Measurements from ENCODE around the gene KIF15. TPM values are rescaled to one million over a fixed set of nuclear protein-coding genes. Genes with fewer than 3 reads are reported as not detected.
A peak's percentile ranks its signal among the peaks of the same experiment; 100 is the strongest.

KIF15 gene, protein sequence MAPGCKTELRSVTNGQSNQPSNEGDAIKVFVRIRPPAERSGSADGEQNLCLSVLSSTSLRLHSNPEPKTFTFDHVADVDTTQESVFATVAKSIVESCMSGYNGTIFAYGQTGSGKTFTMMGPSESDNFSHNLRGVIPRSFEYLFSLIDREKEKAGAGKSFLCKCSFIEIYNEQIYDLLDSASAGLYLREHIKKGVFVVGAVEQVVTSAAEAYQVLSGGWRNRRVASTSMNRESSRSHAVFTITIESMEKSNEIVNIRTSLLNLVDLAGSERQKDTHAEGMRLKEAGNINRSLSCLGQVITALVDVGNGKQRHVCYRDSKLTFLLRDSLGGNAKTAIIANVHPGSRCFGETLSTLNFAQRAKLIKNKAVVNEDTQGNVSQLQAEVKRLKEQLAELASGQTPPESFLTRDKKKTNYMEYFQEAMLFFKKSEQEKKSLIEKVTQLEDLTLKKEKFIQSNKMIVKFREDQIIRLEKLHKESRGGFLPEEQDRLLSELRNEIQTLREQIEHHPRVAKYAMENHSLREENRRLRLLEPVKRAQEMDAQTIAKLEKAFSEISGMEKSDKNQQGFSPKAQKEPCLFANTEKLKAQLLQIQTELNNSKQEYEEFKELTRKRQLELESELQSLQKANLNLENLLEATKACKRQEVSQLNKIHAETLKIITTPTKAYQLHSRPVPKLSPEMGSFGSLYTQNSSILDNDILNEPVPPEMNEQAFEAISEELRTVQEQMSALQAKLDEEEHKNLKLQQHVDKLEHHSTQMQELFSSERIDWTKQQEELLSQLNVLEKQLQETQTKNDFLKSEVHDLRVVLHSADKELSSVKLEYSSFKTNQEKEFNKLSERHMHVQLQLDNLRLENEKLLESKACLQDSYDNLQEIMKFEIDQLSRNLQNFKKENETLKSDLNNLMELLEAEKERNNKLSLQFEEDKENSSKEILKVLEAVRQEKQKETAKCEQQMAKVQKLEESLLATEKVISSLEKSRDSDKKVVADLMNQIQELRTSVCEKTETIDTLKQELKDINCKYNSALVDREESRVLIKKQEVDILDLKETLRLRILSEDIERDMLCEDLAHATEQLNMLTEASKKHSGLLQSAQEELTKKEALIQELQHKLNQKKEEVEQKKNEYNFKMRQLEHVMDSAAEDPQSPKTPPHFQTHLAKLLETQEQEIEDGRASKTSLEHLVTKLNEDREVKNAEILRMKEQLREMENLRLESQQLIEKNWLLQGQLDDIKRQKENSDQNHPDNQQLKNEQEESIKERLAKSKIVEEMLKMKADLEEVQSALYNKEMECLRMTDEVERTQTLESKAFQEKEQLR (N-terminal part only)
- 53.0 TPM for polyA plus RNA-seq (2012; ENCODE audit: insufficient read depth, insufficient read length)

DNA sequence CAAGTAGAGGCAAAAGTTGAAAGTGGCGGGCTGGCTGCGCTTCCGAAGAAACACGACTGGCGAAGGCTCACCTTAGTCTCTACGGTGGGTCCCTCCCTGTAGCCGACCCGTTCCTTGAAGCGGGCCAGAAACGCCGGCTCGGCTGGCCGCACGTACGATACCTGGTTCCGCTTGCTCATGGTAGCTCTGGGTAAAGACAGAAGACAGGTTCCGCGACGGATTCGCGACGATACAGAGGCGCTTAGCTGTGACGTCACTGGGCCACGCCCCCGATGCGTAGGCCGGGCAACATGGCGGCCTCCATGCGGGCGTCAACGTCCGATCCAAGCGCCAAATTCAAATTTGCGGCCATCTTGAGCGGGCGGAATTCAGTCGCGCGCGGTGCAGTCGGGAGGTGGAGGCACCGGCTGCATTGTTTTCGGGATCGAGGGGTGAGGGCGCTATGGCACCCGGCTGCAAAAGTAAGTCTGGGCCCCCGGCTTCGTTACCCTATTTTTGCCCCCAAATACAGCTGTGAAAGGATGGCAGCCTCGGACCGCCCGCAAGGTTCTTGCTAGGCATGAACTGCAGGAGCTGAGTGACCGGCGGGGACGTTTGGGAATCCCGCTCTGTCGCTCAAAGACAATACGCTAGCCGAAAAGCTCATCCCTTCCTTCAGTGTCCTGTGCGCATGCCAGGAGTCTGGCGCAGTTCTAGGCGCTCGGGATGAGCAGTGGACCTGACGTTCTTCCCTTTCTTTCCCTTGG lies at the start of gene KIF15, which contains the start of gene KIAA1143:
TSS of gene KIF15 (plus strand) at position 371 of the 746 bp plus-strand sequence. CDS start at position 443, 72 bp downstream.
TSS of gene KIAA1143 (minus strand) at position 196 of the 746 bp plus-strand sequence. CDS start at position 179, 17 bp downstream.
- H3K4me3 ChIP-seq (ENCODE audit: low read length): peak within 1 kb of the TSS; percentile 89
- DNase-seq (ENCODE audit: low read depth, low spot score): peak; percentile 96

DNA sequence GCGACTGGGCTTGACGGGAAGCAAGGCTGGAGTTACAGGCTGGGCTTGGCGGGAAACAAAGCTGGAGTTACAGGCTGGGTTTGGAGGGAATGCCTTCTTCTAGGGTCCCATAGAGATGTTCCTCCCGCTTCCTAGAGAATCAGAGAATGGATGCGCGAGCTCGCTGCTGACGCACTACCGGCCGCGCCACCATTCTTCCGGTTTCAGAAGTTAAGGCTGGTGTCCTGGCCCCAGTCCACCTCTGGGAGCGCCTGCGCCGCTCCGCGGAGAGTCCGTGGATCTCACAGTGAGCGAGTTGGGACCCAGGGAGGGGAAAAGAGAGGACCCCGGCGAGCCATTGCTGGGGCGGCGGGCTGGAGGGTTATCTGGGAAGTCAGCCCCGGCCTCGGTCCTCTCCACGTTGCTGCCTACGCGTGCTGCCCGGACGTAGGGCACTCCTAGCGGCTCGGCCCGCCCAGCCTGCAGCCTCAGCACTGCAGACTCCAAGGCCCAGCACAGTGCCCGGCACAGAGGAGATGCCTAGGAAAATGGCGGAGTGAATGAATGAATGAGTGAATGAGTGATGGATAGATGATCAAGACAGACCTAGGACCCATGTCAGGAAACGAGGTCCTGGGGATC lies 49.0 kb upstream of the KIF15 start, which contains the start of gene ZNF502:
TSS of gene ZNF502 (plus strand) at position 206 of the 621 bp plus-strand sequence. CDS start 7,602 bp downstream, outside the sequence.
- no peak within 1 kb of the TSS for H3K4me3 ChIP-seq (ENCODE audit: low read length)
- DNase-seq (ENCODE audit: low read depth, low spot score): no peak

DNA sequence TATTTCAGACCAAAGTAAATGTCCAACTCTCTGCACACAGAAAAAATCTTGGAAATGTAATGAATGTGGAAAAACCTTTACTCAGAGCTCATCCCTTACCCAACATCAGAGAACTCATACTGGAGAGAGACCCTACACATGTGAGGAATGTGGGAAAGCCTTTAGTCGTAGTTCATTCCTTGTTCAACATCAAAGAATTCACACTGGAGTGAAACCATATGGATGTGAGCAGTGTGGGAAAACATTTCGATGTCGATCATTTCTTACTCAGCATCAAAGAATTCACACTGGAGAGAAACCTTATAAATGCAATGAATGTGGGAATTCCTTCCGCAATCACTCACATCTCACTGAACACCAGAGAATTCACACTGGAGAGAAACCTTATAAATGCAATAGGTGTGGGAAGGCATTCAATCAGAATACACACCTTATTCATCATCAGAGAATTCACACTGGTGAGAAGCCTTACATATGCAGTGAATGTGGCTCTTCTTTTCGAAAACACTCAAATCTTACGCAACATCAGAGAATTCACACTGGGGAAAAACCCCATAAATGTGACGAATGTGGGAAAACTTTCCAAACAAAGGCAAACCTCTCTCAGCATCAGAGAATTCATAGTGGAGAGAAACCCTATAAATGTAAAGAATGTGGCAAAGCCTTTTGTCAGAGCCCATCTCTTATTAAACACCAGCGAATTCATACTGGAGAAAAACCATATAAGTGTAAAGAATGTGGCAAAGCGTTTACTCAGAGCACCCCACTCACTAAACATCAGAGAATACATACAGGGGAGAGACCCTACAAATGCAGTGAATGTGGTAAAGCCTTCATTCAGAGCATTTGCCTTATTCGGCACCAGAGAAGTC lies 40.1 kb upstream of the KIF15 start:
- no peak overlapping the region for H3K4me3 ChIP-seq (ENCODE audit: low read length)
- DNase-seq (ENCODE audit: low read depth, low spot score): no peak

DNA sequence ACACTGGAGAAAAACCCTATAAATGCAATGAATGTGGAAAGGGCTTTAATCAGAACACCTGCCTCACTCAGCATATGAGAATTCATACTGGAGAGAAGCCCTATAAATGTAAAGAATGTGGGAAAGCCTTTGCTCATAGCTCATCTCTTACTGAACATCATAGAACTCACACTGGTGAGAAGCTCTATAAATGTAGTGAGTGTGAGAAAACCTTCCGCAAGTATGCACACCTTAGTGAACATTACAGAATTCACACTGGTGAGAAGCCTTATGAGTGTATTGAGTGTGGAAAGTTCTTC lies 39.5 kb upstream of the KIF15 start:
- no peak for DNase-seq (ENCODE audit: low read depth, low spot score)
- no peak overlapping the region for H3K4me3 ChIP-seq (ENCODE audit: low read length)

DNA sequence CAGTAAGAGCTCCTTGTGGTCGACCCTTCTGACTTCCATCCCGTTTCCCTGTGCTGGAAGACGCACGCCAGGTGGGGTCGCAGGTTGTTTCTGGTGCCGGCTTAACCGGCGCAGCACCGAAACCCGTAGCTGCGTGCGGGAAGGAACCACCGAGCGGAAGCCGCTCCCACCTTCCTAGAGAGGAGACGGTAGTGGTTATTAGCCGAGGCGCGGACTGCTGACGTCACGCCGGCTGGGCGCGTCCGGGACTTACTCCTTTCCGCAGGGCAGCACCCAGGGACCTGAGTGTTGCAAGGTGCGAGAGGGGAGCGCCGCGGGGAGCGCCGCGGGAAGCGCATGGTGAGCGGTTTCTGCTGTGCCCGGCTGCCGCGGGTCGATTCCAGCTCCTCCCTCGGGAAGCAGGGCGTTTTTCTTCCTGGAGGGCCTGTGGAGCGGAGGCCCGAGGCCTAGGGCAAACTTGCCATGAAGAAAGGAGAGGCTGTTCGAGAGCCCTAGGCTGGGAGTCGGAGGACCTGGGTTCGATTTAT lies 32.1 kb upstream of the KIF15 start, which contains the start of gene ZNF501:
TSS of gene ZNF501 (plus strand) at position 252 of the 527 bp plus-strand sequence. CDS start 4,787 bp downstream, outside the sequence.
- no peak within 1 kb of the TSS for H3K4me3 ChIP-seq (ENCODE audit: low read length)
- DNase-seq (ENCODE audit: low read depth, low spot score): no peak

DNA sequence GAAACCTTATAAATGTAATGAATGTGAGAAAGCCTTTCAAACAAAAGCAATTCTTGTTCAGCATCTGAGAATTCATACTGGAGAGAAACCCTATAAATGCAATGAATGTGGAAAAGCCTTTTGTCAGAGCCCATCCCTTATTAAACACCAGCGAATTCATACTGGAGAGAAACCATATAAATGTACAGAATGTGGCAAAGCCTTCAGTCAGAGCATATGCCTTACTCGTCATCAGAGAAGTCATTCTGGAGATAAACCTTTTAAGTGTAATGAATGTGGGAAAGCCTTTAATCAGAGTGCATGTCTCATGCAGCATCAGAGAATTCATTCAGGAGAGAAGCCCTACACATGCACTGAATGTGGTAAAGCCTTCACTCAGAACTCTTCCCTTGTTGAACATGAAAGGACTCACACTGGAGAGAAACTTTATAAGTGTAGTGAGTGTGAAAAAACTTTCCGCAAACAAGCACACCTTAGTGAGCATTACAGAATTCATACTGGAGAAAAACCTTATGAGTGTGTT lies 26.9 kb upstream of the KIF15 start:
- H3K4me3 ChIP-seq (ENCODE audit: low read length): no peak overlapping the region
- DNase-seq (ENCODE audit: low read depth, low spot score): no peak

DNA sequence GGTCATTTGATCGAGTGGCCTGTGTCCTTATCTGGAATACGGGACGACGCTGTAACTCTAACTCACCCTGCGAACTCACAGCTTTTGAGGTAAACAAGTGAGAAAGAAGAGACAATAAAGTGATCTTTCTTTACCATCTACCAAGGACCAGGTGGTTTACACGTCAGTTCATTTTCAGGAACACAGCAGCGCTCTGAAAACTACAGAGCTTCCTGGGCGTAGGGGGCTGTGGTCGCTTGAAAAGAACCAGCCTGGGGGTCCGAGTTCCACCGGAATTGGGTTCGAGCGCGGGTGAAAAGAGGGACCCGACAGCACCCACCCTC lies 532 bp upstream of the KIF15 start:
- no peak for DNase-seq (ENCODE audit: low read depth, low spot score)

DNA sequence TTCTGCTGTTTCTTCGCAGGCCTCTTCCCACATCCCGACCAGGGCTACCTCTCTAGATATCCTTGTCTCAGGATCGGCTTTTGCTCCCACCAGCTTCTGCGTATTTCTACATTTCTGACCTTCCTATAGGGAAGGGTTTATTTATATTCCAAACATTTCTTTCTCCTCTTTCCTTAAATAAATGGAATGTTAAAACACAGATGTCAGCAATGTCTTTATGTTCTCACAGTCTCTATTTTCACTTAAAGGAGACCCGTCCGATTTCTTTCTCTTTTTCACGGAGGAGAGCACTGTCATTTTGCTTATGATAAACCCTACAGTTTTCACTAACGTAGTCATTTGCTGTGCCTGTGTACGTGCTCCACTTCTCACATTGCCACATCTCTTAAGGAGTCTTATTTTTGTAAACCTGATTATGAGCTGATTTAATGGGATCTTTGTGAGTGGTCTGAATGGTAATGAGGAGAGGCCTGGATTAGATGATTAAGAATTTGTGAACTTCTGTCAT lies 630 bp downstream of the KIF15 start:
- no peak for DNase-seq (ENCODE audit: low read depth, low spot score)
- peak overlapping the region; percentile 89 for H3K4me3 ChIP-seq (ENCODE audit: low read length)

More for the DNA sequence above, 532 bp upstream of the KIF15 start:
- peak overlapping the region; percentile 89 for H3K4me3 ChIP-seq (ENCODE audit: low read length)

DNA sequence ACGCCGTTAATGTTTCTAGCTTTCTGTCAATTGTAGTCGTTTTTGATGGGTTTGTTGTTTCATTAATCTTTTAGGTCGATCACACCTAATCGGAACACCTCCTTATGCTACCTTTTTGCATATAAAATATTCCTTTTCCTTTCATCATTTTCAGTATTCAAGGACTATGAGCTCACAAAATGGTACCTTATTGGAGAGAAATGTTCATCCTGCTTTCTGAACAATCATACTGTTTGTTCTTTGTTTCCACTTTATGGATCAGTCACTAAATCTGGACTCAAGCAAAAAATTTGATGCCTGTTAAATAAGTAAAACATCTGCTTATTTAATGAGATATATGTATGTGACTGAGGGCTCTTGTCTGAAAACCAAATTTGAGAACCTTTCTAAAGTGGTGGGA lies 1.1 kb downstream of the KIF15 start:
- peak overlapping the region; percentile 89 for H3K4me3 ChIP-seq (ENCODE audit: low read length)
- DNase-seq (ENCODE audit: low read depth, low spot score): no peak

DNA sequence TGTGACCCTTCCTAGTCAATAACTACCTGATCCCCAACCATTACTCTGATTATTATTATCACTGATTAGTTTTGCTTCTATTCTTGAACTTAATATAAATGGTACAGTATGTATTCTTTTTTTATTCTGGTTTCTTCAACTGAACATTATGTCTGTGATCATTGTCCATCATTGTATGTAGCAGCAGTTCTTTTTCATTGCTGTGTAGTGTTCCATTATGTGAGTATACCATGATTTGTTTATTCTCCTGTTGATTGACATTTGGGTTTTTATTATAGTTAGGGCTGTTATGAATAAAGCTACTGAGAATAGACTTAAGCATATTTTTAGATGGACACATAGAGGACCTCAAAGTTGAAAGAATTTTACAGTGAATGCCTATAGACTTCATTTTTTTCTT lies 2.7 kb downstream of the KIF15 start:
- no peak overlapping the region for H3K4me3 ChIP-seq (ENCODE audit: low read length)
- DNase-seq (ENCODE audit: low read depth, low spot score): no peak

DNA sequence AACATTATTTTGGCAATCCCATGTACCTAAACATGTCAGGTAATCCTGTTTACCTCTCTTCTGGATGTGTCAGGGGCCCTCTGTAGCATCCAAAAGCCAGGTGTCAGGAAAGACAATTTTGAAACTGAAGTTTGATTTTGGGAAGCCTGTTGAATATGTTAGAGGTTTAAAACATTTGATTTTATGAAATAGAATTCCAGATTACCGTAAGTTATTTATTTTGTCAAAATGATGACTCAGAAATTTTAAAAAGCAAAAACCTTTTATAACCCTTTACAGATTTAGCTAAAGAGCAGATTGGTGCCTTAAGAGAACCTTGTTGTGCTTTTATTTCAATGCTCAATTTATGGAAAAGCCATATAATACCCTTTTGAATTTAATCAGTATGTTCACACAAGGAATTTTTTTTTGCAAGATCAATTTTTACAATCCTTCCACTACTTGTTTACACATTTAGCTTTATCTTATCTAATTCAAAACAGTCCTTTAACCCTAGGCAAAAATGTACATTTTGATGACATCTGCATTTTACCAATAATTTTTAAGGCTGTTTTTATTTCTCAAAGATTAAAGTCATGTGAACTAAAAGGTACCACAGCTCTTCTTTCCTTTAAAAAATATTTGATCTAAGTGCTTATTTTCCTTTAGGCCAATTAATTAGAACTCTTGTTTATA lies 10.0 kb downstream of the KIF15 start:
- H3K4me3 ChIP-seq (ENCODE audit: low read length): no peak overlapping the region
- DNase-seq (ENCODE audit: low read depth, low spot score): no peak

DNA sequence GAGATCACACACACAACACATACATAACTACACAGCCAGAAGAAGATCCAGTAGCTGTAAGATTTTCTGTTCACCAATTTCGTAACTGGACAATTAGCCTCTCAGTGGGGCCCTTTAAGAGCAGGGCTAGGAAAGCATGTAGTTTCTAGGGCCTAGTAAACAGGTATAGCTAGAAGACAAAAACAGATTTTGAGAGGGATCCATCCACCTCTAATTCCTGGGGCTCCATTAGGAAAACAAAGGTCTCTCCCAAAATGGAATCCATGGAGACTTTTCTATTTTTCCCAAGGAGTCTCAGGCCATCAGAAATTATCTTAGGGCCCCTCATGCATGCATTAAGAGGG lies 10.5 kb downstream of the KIF15 start:
- H3K4me3 ChIP-seq (ENCODE audit: low read length): no peak overlapping the region
- DNase-seq (ENCODE audit: low read depth, low spot score): no peak

DNA sequence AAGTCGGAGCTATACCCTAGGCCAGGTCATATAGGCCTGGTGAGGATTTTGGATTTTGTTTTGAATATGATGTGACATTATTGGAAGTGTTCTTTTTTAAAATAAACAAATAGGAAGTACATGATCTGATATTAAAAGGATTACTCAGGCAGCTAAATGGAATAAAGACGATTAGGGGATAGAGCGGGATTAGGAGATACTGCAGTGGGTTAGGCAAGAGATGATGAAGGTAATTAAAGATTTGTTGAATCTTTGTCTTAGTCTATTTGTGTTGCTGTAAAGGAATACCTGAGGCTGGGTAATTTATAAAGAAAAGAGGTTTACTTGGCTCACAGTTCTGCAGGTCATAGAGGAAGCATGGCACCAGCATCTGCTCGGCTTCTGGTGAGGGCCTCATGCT lies 21.3 kb downstream of the KIF15 start:
- no peak overlapping the region for H3K4me3 ChIP-seq (ENCODE audit: low read length)

DNA sequence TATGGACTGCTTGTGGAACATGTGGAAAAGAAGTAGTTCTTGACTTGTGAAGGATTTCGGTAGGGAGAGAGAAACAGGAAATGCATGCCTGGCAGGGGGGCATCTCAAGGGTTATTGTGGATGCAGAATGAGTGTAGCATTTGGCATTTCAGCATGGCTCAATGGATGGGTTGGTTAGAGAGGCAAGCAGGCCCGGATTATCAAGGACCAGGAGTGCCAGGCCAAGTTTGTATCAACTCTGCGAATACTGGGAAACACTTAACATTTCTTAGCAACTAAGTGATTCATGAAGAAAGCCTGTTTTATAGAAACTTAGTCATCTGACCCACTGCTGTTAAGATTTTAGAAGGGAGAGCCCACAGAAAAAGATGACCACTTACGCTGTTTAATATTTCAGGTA lies 33.6 kb downstream of the KIF15 start:
- DNase-seq (ENCODE audit: low read depth, low spot score): no peak
- no peak overlapping the region for H3K4me3 ChIP-seq (ENCODE audit: low read length)

More for the DNA sequence above, 21.3 kb downstream of the KIF15 start:
- no peak for DNase-seq (ENCODE audit: low read depth, low spot score)

DNA sequence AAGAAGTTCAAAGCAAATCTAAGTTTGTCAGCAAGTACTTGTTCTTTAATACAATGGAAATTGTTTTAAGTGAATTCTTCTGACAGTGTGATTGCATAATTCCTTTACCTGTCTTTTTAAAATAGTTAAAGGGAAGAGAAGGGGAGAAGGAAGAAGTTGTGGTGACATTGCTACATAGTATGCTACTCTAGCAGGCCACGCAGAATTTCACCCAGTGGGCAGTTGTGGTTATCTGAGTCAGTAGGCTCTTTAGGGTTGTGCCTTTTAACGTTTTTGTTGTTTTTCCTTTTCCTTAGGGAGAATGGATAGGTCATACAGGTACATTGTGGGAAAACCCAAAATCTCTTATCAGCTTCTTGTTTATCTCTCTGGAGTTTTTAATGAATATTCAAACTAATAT lies 40.4 kb downstream of the KIF15 start:
- DNase-seq (ENCODE audit: low read depth, low spot score): no peak
- H3K4me3 ChIP-seq (ENCODE audit: low read length): no peak overlapping the region

DNA sequence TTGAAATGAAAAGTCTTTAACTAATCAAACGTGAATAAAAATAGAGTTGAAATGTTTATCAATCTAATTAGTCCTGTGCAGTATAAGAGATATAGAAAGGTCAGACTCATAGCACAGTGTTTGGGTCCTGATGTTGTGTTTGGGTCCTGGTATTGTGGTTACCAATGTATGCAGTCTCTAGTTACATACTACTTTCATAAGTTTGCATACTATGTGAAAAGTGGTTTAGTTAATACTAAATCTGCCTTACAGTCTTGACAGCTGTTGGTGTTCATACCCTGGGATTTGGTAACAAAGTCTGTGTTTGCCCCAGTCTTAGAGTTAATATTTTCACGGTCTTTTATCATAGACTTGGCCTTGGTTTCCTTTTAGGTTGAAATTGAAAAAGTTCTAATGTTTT lies 41.7 kb downstream of the KIF15 start:
- H3K4me3 ChIP-seq (ENCODE audit: low read length): no peak overlapping the region
- DNase-seq (ENCODE audit: low read depth, low spot score): no peak

Measured in Jurkat, Clone E6-1 (cell line).